NCI-H1930 (cell line): ENCODE results near the gene STK33.

Source experiments
- DNase-seq, 2 experiments: peaks; one replicate each; lab custom pipeline; 2025; lab: John Stamatoyannopoulos, UW

Gene STK33

DNA sequence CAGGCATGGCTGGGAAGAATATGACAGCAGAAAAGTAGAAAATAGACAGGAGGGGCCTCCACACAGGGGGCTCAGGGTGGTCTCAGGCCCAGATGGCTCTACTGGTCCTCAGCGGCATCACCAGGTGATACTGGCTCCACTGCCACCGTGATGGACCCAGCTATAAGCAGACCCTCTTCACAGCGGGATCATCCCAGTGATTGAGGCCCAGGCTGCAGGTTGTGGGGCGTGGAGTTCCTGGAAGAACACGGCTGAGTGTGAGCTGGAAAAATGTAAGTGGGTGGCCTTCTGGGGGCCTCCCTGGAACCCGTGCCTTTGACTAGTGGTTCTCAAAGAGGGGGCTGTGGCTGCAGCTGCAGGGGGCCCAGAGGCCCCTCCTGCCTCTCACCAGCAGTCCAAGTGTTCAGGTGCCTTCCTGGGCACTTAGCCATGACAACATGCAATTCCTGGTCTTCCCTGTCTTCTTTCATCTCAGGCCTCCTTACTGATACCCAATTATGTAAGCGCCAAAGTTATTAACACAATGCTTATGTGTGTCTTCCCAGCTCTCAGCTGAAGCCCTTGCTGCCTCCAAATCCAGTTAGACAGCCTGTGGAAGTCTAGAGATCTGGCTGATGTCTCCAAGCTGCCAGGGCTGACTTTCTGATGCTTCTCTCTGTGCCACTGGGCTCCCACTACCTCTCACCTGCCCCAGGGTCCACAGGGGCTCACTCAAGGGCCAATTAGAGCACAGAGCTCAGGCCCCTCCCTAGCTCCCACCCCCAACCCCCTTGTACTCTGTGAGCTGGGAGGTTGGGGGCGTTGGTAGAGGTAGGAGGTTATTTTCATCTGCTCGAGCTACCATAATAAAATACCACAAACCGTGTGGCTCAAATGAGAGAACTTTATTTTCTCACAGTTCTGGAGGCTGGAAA lies 220.3 kb downstream of the STK33 start:
- DNase-seq, result no peak

DNA sequence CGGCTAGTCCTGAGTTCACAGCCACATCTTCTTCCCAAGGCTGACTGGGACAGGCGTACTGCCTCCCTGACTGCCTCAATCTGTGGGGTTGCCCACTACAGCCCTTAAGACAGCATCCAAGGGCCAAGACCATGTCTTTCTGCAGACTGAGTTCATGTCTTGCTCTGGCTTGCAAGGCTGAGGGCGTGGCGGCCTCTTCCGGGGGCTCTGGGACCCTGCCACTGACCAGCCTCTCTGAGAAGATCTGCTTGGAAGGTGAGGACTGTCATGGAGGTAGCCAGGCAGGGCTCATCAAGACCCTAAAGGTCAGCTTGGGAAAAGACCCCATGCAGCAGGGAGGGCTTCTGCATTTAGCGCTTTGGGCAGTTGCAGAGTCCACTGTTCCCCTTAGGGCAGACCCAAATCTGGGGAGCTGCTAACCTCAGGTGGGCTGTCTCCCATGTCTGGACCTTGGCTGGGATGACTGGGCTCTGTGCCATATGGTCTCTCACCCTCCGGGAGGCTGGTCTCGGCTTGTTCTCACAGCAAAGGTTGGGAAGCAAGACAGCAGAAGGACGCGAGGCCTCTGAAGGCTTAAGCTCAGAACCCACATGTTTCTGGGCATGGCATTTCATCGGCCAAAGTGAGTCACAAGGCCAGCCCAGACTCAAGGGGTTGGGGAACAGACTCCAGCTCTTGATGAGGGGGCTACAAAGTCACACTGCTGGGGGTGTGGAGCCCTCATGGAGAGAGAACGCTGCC lies 221.2 kb downstream of the STK33 start:
- DNase-seq, result no peak

DNA sequence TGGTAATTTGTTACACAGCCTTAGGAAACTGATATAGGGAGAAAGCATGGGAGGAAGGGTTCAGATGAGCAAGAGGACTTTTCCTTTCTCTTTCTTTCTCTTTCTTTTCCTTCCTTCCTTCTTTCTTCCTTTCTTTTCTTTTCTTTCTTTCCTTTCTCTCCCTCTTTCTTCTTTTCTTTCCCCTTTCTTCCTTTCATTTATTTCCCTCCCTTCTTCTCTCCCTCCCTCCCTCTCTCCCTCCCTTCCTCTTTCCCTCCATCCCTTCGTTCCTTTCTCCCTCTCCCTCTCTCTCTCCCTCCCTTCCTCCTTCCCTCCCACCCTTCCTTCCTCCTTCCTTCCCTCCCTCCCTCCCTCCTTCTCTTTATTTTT lies 222.5 kb downstream of the STK33 start:
- DNase-seq, result no peak

DNA sequence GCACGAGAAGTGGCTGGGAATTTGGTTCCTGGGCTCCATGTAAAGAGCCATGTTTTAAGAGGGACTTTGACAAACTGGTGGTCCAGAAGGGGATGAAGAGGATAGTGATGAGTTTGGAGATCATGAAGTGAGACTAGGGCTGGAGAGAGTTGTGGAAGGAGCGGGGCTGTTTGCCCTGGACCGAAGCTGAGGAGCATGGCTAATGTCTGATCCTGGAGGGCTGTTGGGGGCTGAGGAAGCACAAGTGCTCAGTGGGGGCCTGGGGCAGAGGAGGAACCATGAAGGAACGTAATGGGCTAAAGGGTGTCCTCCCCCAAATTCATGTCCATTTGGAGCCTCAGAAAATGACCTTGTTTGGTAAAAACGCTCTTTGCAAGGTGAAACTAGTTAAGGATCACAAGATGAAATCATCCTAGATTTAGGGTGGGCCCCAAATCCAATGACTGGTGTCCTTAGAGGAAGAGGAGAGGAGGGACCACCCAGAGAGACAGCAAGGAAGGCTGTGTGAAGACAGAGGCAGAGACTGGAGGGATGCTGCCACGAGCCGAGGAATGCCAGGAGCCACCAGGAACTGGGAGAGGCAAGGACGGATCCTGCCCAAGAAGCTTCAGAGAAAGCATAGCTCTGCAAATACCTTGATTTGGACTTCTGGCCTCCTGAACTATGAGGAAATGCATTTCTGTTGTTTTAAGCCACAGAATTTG lies 223.1 kb downstream of the STK33 start:
- no peak for DNase-seq

DNA sequence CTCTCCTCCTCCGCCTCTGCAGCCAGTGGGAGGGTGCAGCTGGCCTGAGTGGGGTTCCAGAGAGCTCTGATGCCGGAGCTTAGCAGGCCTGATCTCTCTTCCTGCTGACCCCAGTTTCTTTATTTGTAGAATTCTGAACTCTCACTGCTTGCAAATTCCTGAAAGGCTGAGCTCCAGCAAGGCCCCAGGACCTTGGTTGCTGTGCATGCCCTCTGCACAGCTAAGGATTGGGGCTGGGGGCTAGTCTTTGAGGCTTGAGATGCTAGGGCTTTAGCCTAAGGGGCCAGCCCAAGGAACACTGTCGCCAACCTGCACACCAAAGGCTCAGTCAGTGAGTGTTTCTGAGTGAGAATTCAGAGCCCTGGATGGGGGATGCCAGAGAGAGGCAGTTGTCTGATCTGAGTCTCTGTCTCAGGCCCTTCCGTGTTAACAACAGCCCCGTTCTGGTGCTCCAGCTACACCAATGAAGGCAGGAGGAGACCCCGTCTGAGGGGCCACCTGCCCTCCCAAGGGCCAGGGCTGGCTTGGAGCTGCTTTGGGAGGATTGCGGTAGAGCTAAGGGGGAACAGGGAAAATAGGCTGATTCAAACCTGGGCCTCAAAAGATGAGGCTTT lies 224.3 kb downstream of the STK33 start:
- DNase-seq, result no peak

DNA sequence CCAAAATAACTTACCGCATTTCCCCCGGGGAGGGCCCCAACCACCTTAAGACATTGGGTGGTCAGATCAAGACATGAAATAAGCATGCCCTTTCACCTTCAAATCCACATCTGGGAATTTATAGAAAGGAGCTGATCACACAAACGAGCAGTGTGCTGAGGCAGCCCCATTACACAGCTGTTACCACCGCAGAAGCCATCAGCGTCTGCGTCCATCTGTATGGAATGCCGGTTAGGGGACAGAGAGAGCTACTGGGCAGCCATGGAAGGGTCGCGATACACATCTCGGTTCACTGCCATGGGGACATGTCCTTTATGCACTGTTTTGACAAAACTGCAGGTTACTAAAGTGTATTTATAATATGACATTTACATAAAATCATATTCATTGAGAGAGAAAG lies 225.3 kb downstream of the STK33 start:
- DNase-seq, result no peak

DNA sequence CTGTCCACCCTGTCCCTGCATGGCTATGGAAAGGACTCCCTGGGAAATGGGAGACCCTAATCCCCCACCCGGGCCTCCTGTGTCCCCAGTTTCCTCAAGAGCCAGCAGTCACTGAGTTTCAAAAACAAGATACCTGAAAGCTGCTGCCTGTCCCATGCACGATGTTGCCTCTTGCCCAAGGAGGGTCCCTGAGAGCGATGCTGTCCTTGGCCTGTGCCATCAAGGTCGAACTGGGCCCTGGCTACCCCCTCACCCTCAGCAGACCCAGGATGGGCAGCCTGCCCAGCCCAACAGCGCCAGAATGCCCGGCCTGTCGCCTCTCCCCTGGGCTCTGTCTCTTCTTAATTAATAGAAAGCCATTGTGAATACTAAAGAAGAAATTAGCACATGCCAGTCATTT lies 225.8 kb downstream of the STK33 start:
- DNase-seq, result no peak

DNA sequence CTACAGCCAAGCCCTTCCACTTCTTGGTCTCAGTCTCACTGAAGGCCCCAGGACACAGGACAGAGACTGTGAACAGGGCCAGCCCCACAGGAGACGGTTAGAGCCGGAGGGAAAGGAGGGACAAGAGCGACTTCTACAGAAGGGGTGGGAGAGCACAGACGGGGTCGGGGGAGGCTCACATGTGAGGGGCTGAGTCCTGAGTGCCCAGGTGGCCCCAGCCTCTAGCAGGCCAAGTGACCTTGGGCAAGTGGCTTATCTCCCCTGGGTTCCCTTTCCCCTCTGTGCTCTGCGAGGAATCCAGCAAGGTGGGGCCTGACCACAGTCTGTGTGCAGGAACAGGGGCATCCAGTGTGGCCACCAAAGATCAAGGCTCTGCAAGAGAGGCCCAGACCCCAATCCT lies 227.7 kb downstream of the STK33 start:
- no peak for DNase-seq

DNA sequence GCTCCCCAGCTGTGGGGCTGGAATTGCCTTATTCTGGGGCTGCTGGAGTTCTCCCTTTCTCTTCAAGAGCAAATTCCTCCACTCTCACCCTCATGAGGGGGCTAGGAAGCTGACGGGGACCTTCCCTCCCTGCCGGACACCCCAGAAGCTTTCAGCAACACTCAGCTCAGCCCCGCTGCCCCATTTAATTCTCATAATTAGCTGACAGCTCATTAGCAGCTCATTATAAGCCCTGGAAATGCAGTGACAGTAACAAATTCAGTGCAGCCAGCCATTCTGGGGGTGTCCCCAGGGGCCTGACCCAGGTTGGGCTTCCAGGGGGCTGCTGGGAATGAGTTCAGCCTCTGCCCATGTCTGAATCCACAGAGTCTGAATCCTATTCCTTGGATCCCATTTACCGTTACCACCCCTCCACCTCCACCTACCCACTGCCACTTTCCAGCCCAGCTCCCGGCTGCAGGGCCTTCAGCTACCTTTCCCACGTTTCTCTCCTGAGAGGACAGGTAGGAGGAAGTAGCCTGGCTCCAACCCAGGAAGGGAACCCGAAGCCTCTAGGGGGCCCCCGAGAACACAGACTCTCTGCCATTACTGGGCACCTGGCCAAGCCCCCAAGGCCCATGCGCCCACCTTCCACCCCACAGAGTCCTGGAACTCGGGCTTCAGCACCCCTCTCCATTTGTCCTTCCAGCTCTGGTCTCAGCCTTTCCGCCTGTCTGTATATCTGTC lies 228.6 kb downstream of the STK33 start:
- DNase-seq, result no peak

DNA sequence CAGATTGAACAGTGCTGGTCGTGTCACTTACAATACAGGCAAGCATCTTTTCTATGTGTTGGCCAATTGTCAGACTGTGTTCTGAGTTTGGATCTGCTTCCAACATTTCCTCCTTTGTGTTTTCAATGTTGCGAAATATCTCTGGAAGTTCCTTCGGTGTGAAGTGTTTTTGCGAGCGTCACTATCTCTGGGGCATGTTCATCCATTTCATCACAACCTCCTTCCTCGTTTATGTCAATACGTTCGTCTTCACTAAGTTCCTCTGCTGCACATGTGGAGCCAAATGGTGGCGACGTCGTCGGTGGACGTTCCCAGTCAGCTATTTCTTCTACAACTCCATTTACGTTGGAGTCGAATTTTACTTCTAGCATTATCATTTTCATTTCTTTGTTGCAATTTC lies 230.1 kb downstream of the STK33 start:
- no peak for DNase-seq

DNA sequence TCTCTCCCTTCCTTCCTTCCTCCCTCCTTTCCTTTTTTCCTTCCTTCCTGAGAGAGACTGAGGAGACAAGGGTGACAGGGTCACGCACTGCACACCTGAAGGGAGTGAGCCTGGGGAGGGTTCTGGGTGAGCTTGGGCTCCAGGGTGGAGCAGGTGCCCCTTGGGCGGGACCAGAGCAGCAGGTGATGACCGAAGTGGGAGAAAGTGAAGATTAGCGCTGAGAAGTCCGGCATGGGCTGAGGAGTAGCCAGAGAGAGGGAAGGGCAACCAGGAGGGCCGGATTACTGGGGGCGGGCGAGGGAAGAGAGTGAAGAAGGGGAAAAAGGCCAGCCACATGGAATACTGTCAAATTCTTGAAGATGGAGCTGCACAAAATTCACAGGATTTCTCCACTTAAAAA lies 231.1 kb downstream of the STK33 start:
- no peak for DNase-seq

DNA sequence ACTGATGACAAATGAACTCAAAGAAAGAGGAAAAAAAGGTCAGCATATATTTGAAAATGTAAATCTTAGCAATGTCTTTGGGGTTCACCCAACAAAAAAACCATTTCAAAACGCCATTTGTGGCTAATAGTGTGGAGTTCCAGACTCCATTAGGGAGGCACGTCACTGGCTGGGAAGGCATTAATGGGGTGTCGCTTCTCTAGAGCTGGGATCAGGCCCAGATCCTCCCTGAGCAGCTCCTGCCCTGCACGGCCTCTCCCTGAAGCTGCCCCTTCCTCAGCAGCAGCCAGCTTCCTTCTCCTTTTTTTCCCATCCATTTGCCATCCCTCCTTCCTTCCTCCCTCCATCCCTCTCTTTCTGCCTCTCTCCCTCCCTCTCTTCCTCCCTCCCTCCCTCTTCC lies 231.5 kb downstream of the STK33 start:
- DNase-seq, result no peak

DNA sequence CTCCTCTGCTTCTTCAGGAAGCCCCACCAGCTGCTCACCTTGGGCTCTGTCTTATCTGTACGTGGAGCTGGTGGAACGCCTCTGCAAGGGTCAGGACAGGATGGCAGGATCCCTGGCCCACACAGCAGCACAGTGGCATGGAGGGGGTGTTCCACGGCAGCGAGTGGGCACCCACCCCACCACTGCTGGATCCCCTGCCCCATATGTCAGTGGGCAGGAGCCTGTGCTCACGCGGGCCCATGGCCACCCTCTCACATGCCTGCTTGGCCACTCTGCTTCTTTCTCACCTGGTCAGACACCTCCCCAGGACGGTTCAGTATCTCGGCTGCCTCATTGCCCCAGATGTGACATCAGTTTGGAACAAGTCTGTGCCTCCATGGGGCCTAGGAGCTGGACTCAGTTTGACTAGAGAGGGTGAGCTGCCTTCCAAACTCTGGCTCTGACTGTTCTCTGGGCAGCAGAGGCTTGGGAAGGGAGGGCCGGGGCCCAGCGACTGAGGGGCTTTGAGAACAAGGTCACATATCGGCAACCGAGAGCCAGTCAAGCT lies 232.3 kb downstream of the STK33 start:
- DNase-seq, result no peak

DNA sequence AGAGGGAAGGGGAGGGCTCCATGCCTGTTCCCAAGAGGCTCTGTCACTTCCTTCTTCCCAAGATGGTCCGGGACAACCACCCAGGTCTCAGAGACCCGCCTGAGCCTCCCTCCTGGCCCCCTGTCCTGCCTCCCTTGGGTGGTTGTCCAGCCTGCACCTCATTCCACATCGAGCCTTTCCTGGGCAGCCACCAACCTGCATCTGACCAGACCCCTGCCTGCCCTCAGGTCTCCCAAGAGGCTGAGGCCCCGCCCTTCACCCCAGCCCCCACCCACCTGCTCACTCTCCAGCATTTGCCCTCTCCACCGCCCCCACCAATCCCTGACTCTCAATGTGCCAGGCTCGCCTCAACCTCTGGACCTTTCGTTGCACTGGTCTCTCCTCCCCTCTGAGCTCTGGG lies 232.8 kb downstream of the STK33 start:
- DNase-seq, result no peak

DNA sequence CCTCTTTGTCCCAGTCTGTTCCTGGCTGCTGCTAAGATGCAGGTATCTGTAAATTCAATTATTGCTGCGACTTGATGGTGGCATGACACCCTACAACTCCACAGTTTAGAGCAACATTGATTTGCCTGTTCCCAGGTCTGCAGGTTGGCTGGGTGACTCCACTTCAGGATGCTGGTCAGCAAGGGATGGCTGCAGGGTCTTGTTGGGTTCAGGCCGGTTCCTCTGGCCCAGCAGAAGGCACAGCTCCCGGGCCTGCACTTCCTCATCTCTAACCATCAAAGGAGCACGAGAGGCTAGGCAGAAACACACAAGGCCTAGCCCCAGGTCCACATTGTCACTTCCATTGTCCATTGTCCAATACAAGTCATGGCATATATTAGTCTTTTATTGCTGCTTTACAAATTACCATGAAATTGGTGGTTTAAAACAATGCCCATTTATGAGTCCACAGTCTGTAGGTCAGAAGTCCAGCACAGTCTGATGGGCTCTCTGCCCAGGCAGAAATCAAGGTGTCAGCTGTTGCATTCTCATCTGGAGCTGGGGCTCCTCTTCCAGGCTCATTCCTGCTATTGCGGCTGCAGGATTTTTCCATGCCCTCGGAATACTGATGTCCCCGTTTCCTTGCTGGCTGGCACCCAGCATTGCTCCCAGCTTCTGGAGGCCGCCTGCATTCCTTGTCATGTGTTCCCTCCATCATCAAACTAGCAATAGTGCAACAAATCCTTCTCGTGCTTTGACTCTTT lies 233.8 kb downstream of the STK33 start:
- no peak for DNase-seq

DNA sequence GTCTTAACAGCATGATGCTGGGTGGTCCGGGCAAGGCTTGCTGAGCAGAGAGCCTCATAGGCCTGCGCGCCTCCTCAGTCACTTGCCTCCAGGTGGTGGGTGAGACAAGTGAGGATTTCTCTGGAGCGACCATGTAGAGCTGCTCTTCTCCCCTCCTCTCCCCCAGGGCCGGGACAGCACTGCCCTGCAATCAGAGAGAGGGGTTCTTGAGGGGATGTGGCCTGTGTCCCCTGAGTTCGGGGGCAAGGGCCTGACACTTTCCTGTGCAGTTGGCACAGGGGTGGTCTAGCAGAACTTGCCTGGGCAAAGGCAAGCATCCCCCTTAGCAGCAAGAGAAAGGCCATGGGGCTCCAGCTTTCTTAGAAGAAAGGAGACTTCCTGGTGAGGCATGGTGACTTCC lies 234.5 kb downstream of the STK33 start:
- no peak for DNase-seq

DNA sequence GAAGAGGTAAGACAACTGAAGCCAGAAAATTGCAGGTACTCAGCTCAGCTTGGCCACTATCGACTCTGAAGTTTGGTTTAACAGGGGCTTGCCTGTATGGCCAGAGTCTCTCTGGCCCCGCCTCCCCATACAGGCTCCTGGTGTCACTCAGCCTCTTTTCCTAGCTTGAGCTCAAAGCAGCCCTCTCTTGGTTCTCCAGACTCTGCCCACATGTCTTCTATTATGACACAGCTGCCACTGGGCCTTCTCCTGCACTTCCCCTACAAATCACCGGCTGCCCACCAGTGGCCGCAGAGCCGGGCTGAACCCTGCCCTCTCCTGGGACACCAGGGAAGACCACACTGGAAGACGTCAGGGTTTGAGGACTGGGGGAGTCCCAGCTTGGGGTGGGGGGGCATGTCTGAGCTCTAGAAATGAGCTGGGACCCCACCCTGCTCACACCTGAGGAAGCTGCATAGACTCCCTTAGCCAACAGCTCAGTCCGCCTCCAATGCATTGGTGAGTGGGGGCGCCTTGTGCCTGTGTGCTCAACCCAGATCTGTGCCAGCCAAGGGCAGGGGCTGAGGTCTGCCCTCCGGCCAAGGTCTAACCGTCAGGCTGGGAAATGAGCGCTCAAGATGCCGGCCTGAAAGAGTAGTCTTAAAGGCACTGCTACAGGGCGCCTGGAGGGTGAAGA lies 236.0 kb downstream of the STK33 start:
- DNase-seq, result no peak

DNA sequence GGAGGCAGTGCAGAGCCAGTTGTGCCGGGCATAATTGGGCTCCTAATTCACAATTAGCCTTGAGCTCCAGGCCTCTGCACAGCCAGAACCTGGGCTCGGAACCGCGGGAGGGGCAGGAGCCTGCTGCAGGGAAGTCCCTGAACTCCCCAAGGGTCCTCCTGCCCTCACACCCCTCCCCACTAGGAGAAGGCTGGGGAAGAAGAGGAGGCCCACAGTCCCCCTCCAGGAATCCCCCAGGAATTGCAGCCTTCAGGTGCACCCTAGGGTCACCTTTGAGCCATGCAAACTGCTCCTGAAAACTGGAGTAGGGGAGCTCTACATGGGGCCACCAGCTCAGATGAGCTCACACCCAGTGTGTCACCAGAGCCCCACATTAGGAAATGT lies 236.5 kb downstream of the STK33 start:
- no peak for DNase-seq

DNA sequence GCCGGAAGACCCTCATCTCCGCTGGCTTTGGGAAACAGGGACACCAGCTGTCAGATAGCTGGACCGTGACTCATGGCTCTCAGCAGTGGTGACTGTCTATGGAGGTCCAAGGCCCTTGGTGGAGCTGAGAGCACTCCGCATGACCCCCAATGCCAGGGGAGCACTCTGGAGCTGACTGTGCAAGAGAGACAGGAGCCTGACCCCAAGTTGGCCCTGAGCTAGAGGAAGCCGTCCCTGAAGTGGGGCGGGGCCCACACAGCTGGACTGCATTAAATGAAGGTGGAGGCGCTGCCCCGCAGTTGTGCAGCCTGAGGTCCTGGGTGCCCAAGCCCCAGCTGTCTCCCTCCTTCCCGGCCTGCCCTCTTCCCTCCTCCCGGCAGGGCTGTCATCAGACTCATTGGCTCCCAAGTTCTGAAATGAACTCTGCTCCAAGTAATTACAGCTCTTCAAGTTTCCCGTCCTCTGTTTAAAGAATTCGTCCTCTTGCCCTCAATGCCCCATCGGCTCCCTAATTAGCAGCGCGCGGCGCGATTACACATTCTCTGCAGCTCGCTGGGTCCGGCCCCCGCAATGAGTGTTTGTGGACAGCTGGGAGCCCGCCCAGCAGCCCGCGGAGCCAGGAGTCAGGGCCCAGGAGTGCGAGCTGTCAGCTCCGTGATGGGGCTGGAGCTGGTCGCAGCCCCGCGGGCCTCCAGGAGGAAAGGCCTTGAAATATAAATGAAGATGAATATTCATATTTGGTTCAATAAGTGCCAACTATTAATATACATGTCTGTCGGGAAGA lies 237.1 kb downstream of the STK33 start:
- DNase-seq, result no peak
